NCI-H1417 (cell line): ENCODE data around the gene TCP1.
A peak's percentile ranks its signal among the peaks of the same experiment; 100 is the strongest.
"Not testable (repeated sequence)": the region's sequence is repeated elsewhere in the genome, so short reads cannot be mapped to it uniquely, and the experiment has no call there.

Experiments
- DNase-seq, 3 experiments: peaks; one replicate each; lab custom pipeline; 2025; lab: John Stamatoyannopoulos, UW

TCP1 gene

GRCh38 chr6:159817951-159818739 lies 28.7 kb upstream of the TCP1 start:
- no peak for DNase-seq

GRCh38 chr6:159816775-159817174 lies 27.4 kb upstream of the TCP1 start:
- DNase-seq: not testable (repeated sequence)

- no peak for DNase-seq
Observed at GRCh38 chr6:159815410-159815809, 26.0 kb upstream of the TCP1 start.

DNA sequence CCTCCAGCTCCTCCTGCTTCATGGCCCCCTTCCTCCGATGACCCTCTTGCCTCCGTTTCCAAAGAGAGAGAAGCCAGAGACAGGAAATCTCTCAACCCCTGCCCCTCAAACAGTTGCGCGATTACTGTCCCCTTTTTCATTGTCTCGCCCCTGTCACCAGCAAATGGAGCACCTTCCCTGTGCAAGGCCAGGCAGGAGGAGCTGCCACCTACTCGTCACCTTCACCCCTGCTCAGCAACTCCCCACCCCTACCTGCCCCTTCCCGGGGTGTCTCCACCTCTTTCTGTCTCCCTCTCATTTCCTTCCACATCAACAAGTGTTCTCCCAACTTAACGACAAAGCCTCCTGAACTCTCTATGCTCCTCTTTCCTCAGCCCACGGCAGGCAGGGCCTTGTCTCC lies 24.4 kb upstream of the TCP1 start:
- DNase-seq: no peak

GRCh38 chr6:159809149-159809548 lies 19.7 kb upstream of the TCP1 start:
- no peak for DNase-seq

DNA sequence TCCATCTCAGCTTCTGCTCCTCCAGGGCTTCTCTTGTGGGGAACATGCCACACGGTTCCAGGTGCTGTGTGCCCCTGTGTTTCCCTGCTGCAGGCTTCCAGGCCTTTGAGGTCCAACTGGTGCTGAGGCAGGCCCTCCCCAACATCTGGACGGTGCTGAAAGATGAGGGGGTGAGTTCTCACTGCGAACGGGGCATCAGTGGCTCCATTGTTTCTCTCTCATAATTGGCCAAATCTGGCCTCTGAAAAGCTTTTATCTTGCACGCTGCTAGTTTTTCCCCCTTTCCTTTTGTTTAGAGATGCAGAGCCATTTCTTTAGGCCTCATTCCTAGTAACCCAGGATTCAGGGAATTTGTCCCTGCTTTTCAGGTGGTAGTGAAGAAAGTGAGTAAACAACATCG lies 19.2 kb upstream of the TCP1 start:
- DNase-seq: no peak

GRCh38 chr6:159807150-159807858 lies 17.9 kb upstream of the TCP1 start:
- DNase-seq: no peak

- no peak for DNase-seq
Observed at GRCh38 chr6:159806021-159806458, 16.6 kb upstream of the TCP1 start.

DNA sequence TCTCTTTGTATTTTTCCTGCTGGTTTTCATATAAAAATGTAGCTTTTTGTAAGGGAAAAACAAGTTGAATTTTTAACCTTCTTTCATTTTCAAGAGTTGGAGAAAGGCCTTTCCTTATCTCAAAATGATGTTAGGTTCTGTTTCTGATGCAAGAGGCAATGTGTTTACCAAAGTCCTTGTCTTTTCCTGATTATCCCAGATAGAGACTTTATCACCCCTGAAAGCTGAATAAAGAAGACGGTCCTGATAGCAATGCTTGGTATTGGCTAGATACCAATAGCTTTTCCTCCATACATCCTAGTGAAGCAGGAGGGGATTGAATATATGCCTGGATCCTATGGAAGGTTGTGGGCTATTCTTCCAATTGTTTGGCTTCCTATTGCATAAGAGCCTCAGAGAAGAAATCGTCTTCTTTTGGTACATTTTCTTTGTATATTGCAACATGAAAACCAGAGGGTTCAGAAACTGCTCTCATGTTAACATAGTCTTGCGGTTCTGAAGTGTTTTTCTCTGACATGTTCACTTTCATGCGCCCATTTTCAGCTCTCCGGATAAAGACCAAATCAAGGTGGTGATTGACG lies 16.1 kb upstream of the TCP1 start:
- DNase-seq: no peak

DNA sequence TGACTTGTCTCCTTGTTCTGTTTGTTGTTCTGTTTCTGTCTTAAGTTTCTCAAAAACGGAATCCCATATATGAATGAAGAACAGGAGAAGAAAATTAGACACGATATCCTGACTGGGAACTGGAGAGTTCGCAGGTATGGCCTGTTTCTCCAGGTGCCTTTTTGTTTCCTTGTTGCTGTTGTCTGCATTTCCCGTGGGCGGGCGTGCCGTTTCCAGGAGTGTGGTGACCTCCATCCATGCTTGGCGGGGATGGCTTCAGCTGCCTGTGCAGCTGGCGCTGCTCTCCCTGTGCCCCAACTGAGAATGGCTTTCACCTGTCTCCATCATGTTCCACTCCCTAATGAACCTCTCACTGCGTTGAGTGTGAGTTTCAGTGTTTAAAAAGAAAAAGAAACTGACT lies 15.1 kb upstream of the TCP1 start:
- DNase-seq: no peak

- no peak for DNase-seq
Observed at GRCh38 chr6:159801935-159802334, 12.5 kb upstream of the TCP1 start.

DNA sequence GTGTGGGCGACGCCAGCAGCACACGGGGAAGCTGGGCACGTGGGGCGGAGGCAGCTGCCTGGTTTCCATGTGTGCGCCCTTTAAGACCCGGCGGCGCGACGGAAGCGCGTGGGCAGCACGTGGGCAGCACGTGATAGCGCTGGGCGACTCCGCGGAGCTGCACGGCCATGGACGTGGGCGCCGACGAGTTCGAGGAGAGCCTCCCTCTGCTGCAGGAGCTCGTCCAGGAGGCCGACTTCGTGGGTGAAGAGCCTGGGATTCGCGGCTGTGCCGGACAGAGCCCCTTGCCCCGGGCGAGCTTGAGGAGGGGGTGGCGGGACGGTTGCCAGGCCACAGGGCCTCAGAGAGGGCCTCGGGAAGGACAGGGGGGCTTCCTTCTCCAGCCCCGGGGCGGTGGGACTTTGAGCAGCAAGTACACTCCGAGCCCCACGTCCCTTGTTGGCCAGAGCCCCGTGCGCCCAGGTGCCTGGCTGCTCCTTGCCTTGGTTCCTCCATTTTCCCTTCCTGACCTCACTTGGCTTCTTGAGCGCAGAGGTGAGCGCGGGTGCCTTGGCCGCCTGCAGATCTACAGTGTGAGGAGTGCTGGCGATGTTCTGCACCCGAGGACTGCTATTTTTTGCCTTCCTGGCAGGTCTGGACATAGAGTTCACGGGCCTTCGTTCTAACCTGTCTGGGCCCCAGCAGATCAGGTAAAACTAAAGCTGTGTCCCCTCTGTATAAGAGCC lies 10.9 kb upstream of the TCP1 start, which contains the start of gene PNLDC1:
Gene PNLDC1 (plus strand): TSS at position 136 of the 725 bp plus-strand sequence. CDS start 32 bp downstream, at position 168.
- DNase-seq: no peak

- no peak for DNase-seq
Observed at GRCh38 chr6:159797554-159797953, 8.2 kb upstream of the TCP1 start.

- not testable (repeated sequence) for DNase-seq
Observed at GRCh38 chr6:159794976-159795375, 5.6 kb upstream of the TCP1 start.

DNA sequence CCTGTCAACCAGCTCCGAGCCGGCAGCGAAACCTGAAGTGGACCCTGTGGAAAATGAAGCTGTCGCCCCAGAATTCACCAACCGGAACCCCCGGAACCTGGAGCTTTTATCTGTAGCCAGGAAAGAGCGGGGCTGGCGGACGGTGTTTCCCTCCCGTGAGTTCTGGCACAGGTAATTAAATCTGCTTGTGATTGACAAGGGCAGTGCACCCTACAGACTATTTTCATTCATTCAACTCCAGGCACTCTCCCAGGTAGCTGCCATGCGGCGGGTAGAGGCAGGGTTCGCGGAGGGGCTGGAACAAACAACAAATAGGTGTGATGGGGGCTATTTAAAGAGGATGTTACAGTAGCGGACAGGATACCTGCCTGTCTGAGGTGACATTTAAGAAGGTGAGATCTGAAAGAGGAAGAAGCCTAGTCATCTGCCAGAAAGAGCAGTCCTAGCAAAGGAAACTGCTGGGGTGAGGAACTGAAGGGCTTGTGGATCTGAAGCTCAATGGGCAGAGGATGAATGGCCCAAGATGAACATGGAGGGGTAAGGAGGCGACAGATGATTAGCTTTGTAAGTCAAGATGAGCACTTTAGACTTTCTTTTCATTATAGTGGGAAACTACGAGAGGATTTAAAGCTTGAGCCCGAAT lies 1.7 kb upstream of the TCP1 start:
- peak in 2 of 3 experiments; percentile 5 to 73 for DNase-seq

- peak; percentile 94 to 99 (median 98) for DNase-seq
Observed at GRCh38 chr6:159790149-159790955, 950 bp upstream of the TCP1 start, which contains the start of gene MRPL18. Gene MRPL18, plus strand, starts transcription at chr6:159790467. Its CDS starts 121 bp downstream, at chr6:159790588.

DNA sequence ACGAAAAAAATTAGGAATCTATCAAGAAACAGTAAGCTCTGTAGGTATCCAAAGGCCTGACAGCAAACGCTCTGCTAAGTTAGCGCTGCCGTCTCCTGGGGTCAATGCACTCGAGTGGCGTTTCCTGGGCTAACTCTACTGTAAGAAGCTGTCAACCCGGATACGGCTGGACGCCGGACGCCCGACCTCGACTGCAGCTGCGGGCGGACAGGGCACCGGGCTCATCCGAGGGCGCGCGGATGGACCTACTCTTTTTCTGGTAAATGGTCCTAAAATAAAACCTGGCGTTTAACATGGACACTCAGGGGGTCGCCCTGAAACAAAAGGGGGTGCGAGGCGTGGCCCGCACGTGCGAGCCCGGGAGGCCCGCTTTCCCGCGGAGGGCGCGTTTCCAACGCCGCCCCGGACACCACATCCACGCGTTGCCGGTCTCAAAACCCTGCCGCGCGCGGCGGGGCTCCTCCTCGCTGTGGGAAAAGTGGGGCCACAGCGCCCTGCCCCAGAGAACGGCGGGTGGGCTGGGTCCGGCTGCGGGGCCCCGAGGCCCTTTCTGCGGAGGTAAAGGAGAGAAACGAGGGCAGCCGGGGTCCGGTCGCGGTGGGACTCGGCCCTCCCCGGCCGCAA lies 537 bp downstream of the TCP1 start:
- DNase-seq: peak in 2 of 3 experiments; percentile 44 to 59

DNA sequence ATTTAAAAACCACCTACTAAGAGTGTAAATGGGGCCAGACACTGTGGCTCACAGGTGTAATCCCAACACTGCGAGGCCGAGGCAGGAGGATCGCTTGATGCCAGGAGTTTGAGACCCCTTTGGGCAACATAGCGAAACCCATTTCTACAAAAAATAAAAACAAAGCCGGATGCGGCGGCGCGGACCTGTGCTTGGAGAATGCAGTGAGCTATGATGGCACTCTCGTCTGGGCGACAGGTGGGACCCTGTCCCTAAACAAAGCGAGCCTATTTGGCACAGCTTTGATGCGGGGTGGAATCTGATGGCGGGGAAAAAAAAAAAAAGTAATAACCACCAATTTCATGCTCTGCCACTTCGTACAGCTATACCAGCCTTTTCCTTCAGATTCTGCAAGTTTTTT lies 1.1 kb downstream of the TCP1 start:
- DNase-seq: no peak

DNA sequence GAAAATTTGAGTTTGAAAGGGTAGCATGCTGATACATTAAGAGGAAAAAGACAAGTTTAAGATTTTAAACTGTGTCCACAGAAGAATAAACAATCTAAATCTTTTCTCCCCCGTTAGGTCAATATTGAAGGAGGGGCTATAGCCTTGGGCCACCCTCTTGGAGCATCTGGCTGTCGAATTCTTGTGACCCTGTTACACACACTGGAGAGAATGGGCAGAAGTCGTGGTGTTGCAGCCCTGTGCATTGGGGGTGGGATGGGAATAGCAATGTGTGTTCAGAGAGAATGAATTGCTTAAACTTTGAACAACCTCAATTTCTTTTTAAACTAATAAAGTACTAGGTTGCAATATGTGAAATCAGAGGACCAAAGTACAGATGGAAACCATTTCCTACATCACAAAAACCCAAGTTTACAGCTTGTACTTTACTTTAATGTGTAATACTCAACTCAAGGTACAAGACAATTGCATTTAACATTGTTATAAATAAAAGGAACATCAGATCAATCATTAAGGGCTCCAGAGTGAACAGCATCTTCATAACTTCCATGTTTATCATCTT lies 10.8 kb downstream of the TCP1 start:
- DNase-seq: peak in 1 of 3 experiments; percentile 46

DNA sequence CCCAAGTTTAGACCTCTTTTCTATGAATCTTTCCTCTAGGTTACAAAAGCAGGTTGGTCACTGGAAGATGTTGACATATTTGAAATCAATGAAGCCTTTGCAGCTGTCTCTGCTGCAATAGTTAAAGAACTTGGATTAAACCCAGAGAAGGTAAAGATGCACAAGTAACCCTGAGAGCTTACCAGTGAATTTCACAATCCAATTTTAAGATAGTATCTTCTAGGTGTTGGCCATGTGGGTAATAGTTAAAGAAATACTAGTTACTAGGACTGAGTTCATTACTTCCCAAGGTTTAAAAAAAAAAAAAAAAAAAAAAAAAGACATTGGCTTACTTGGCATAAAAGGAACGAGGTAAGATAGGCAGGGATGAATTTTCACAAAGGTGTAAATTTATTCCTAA lies 11.3 kb downstream of the TCP1 start:
- DNase-seq: peak in 1 of 3 experiments; percentile 31
